Parathyroid adenoma (tissue), 2 donors: ENCODE measurements around the gene SPG11.

ENCODE experiments used
- H2AFZ ChIP-seq: fragments of 300-600 bp; sonication (generic); one replicate; pipeline ENCODE4 v1.7.0; 2017; ENCODE audit warnings: antibody characterized with exemption, mild to moderate bottlenecking
- H3K27ac ChIP-seq: fragments of 300-600 bp; sonication (generic); one replicate; pipeline ENCODE4 v1.7.0; 2017
- H3K27me3 ChIP-seq: fragments of 300-600 bp; sonication (generic); one replicate; pipeline ENCODE4 v1.7.0; 2017; ENCODE audit warnings: low read length; ENCODE audit not compliant: control insufficient read depth, insufficient read depth
- H3K36me3 ChIP-seq: fragments of 300-600 bp; sonication (generic); one replicate; pipeline ENCODE4 v1.7.0; 2017; ENCODE audit warnings: low read length; ENCODE audit not compliant: control insufficient read depth, insufficient read depth
- H3K4me1 ChIP-seq: fragments of 300-600 bp; sonication (generic); one replicate; pipeline ENCODE4 v1.7.0; 2017; ENCODE audit warnings: control low read depth
- H3K4me2 ChIP-seq: fragments of 300-600 bp; sonication (generic); one replicate; pipeline ENCODE4 v1.7.0; 2017; ENCODE audit warnings: low read length
- H3K4me3 ChIP-seq: fragments of 300-600 bp; sonication (generic); one replicate; pipeline ENCODE4 v1.7.0; 2017; ENCODE audit warnings: low read depth, low read length
- H3K79me2 ChIP-seq: fragments of 300-600 bp; sonication (generic); one replicate; pipeline ENCODE4 v1.7.0; 2017; ENCODE audit warnings: control low read depth
- H3K9ac ChIP-seq: fragments of 300-600 bp; sonication (generic); one replicate; pipeline ENCODE4 v1.7.0; 2017; ENCODE audit warnings: mild to moderate bottlenecking
- H3K9me3 ChIP-seq: fragments of 300-600 bp; sonication (generic); one replicate; pipeline ENCODE4 v1.7.0; 2017; ENCODE audit warnings: low read length; ENCODE audit not compliant: control insufficient read depth
- CTCF ChIP-seq: fragments of 300-600 bp; sonication (generic); IDR thresholded peaks from one replicate; pipeline ENCODE4 v1.7.0; 2017; ENCODE audit warnings: antibody characterized with exemption, mild to moderate bottlenecking
- donor health status: primary hyperparathyroidism.

Gene SPG11

GRCh38 chr15:44588541-44588940, 74.9 kb downstream of the SPG11 start:
- Histone ChIP-seq H3K4me1 (no peaks in the 10 kb centered on the region), H3K9me3 (no peaks in the 10 kb centered on the region), H3K27me3 (no peaks in the 10 kb centered on the region), H3K9ac (no peak overlapping the region), H3K79me2 (no peaks in the 10 kb centered on the region), H2AFZ (no peak overlapping the region), H3K27ac (no peak overlapping the region), H3K4me3 (no peak overlapping the region), H3K36me3 (no peaks in the 10 kb centered on the region), H3K4me2 (no peak overlapping the region)
- TF ChIP-seq CTCF = no peak

- Histone ChIP-seq H3K4me3 (no peak overlapping the region), H3K9me3 (no peaks in the 10 kb centered on the region), H3K27me3 (no peaks in the 10 kb centered on the region), H3K36me3 (no peaks in the 10 kb centered on the region), H3K4me2 (no peak overlapping the region), H2AFZ (no peak overlapping the region), H3K27ac (no peak overlapping the region), H3K4me1 (no peaks in the 10 kb centered on the region), H3K79me2 (no peaks in the 10 kb centered on the region), H3K9ac (no peak overlapping the region)
- TF ChIP-seq CTCF = no peak
Observed at GRCh38 chr15:44585633-44586032, 77.8 kb downstream of the SPG11 start.

- Histone ChIP-seq H3K27me3 (no peaks in the 10 kb centered on the region), H3K79me2 (no peaks in the 10 kb centered on the region), H3K4me3 (no peak overlapping the region), H3K9ac (no peak overlapping the region), H3K9me3 (no peaks in the 10 kb centered on the region), H3K36me3 (no peaks in the 10 kb centered on the region), H3K27ac (no peak overlapping the region), H3K4me1 (no peaks in the 10 kb centered on the region), H3K4me2 (no peak overlapping the region), H2AFZ (no peak overlapping the region)
- peak; percentile 22 for TF ChIP-seq CTCF
Observed at GRCh38 chr15:44584162-44584749, 79.2 kb downstream of the SPG11 start.

- H3K4me3 ChIP-seq = no peak overlapping the region
- H3K4me1 ChIP-seq = peaks cover 1% of the 10 kb centered on the region
- H3K9me3 ChIP-seq = no peaks in the 10 kb centered on the region
- no peaks in the 10 kb centered on the region for H3K27me3 ChIP-seq
- H3K9ac ChIP-seq = no peak overlapping the region
- H3K27ac ChIP-seq = no peak overlapping the region
- no peak overlapping the region for H3K4me2 ChIP-seq
- no peaks in the 10 kb centered on the region for H3K79me2 ChIP-seq
- H2AFZ ChIP-seq = no peak overlapping the region
- TF ChIP-seq CTCF = no peak
- no peaks in the 10 kb centered on the region for H3K36me3 ChIP-seq
Observed at GRCh38 chr15:44580105-44580504, 83.4 kb downstream of the SPG11 start.

GRCh38 chr15:44574734-44575133, 88.7 kb downstream of the SPG11 start:
- no peaks in the 10 kb centered on the region for H3K79me2 ChIP-seq
- H3K9ac ChIP-seq = no peak overlapping the region
- H3K4me1 ChIP-seq = peaks cover 4% of the 10 kb centered on the region
- no peak overlapping the region for H2AFZ ChIP-seq
- H3K36me3 ChIP-seq = no peaks in the 10 kb centered on the region
- H3K27me3 ChIP-seq = no peaks in the 10 kb centered on the region
- no peak for TF ChIP-seq CTCF
- H3K9me3 ChIP-seq = no peaks in the 10 kb centered on the region
- H3K4me2 ChIP-seq = peak overlapping the region; percentile 51
- H3K4me3 ChIP-seq = no peak overlapping the region
- H3K27ac ChIP-seq = no peak overlapping the region
